DMS 273 treated with DMSO at 0.1 percent for 48 hours (cell line): ENCODE measurements around the gene GGNBP2.
"Not testable (repeated sequence)": the region's sequence is repeated elsewhere in the genome, so short reads cannot be mapped to it uniquely, and the experiment has no call there.

Experiments used
- DNase-seq: peaks from one replicate; lab custom pipeline; 2025; lab: John Stamatoyannopoulos, UW

GGNBP2 gene

GRCh38 chr17:36600936-36601302 lies 56.2 kb downstream of the GGNBP2 start:
- no peak for DNase-seq

GRCh38 chr17:36601303-36602029 lies 56.7 kb downstream of the GGNBP2 start, which contains the start of gene MRM1:
Gene MRM1, plus strand, starts transcription at chr17:36601583. Its CDS starts 228 bp downstream, at chr17:36601811.
- peak; percentile 71 for DNase-seq

- DNase-seq = no peak
These were observed 57.5 kb downstream of the GGNBP2 start for GRCh38 chr17:36602030-36602748.

GRCh38 chr17:36602924-36603384 lies 58.2 kb downstream of the GGNBP2 start:
- peak; percentile 42 for DNase-seq

GRCh38 chr17:36605028-36605427 lies 60.3 kb downstream of the GGNBP2 start:
- DNase-seq = not testable (repeated sequence)

GRCh38 chr17:36608280-36608679 lies 63.6 kb downstream of the GGNBP2 start:
- DNase-seq = no peak

- no peak for DNase-seq
These were observed 64.2 kb downstream of the GGNBP2 start for GRCh38 chr17:36608794-36609497.

- no peak for DNase-seq
These were observed 64.8 kb downstream of the GGNBP2 start for GRCh38 chr17:36609498-36609862.

GRCh38 chr17:36610474-36610873 lies 65.8 kb downstream of the GGNBP2 start:
- DNase-seq = no peak

- no peak for DNase-seq
These were observed 66.8 kb downstream of the GGNBP2 start for GRCh38 chr17:36611345-36612072.

- no peak for DNase-seq
These were observed 67.6 kb downstream of the GGNBP2 start for GRCh38 chr17:36612323-36612722.

GRCh38 chr17:36613155-36613554 lies 68.4 kb downstream of the GGNBP2 start:
- DNase-seq = no peak

- DNase-seq = no peak
These were observed 69.4 kb downstream of the GGNBP2 start for GRCh38 chr17:36614081-36614480.

GRCh38 chr17:36614933-36615332 lies 70.2 kb downstream of the GGNBP2 start:
- DNase-seq = no peak

- no peak for DNase-seq
These were observed 71.6 kb downstream of the GGNBP2 start for GRCh38 chr17:36616061-36617029.

- DNase-seq = no peak
These were observed 73.1 kb downstream of the GGNBP2 start for GRCh38 chr17:36617773-36618172.

- no peak for DNase-seq
These were observed 78.6 kb downstream of the GGNBP2 start for GRCh38 chr17:36623281-36623680.

- no peak for DNase-seq
These were observed 80.5 kb downstream of the GGNBP2 start for GRCh38 chr17:36625188-36625587.

- no peak for DNase-seq
These were observed 82.4 kb downstream of the GGNBP2 start for GRCh38 chr17:36627101-36627500.

- DNase-seq = no peak
These were observed 83.9 kb downstream of the GGNBP2 start for GRCh38 chr17:36628576-36628975.
